H1 (cell line): ENCODE data around the gene ST7L. TPM values are rescaled to one million over a fixed set of nuclear protein-coding genes. Genes with fewer than 3 reads are reported as not detected.

Experiments
- CTCF ChIA-PET: fragments of 300-600 bp; sonication (Branson Sonifier 250); formaldehyde crosslinking; loops from one replicate; lab custom pipeline; 2021; ENCODE audit not compliant: partially characterized antibody; lab: Charles Lee
- POLR2A ChIA-PET: fragments of 300-600 bp; sonication (Branson Sonifier 250); formaldehyde crosslinking; loops from one replicate; lab custom pipeline; 2021; ENCODE audit warnings: inconsistent platforms; ENCODE audit not compliant: partially characterized antibody; lab: Charles Lee
- DNase-seq, 2 experiments: peaks; one replicate each; pipeline versions ENCODE4 v3.0.0 to v3.0.0-alpha.2; 2010 to 2022; ENCODE audit warnings: low spot score in 2 of 2, low read depth in 1 of 2, mixed read lengths in 1 of 2
- FAIRE-seq: peaks from 2 replicates; lab custom pipeline; 2011; peaks lifted over from hg19 to GRCh38; lab: Jason Lieb, UNC
- H2AFZ ChIP-seq: 2 replicates; pipeline ENCODE4 v1.8.1; 2012; ENCODE audit warnings: low read length, inconsistent platforms
- H2AK5ac ChIP-seq: 2 replicates; pipeline ENCODE4 v1.6.1; 2013; ENCODE audit warnings: low read depth, low read length
- H2BK120ac ChIP-seq: replicated peaks from 2 replicates; pipeline ENCODE3; 2013; ENCODE audit warnings: low read depth, low read length, inconsistent platforms
- H2BK12ac ChIP-seq: 2 replicates; pipeline ENCODE4 v1.6.1; 2013; ENCODE audit warnings: low read depth, low read length
- H2BK15ac ChIP-seq: 2 replicates; pipeline ENCODE4 v1.6.1; 2013; ENCODE audit warnings: low read length
- H2BK20ac ChIP-seq: 2 replicates; pipeline ENCODE4 v1.6.1; 2013; ENCODE audit warnings: low read length
- H2BK5ac ChIP-seq: 2 replicates; pipeline ENCODE4 v1.6.1; 2013; ENCODE audit warnings: low read depth, low read length
- H3K14ac ChIP-seq: 2 replicates; pipeline ENCODE4 v1.6.1; 2013; ENCODE audit warnings: inconsistent platforms; ENCODE audit not compliant: insufficient read length
- H3K18ac ChIP-seq: 2 replicates; pipeline ENCODE4 v1.6.1; 2013; ENCODE audit warnings: low read length; ENCODE audit errors: extremely low read depth
- H3K23ac ChIP-seq: 2 replicates; pipeline ENCODE4 v1.6.1; 2013; ENCODE audit warnings: inconsistent platforms; ENCODE audit not compliant: insufficient read length
- H3K23me2 ChIP-seq: 2 replicates; pipeline ENCODE4 v1.6.1; 2013; ENCODE audit warnings: low read depth, low read length
- H3K27ac ChIP-seq: 2 replicates; pipeline ENCODE4 v1.6.1; 2011; ENCODE audit warnings: low read depth, low read length, inconsistent platforms
- H3K27me3 ChIP-seq, 4 experiments: replicated peaks in 1 of 4; 1 replicate in 1 of 4; 2 replicates in 3 of 4; pipeline versions ENCODE4 v1.6.1 to v1.8.1; 2011 to 2013; ENCODE audit warnings: low read length in 3 of 4, mild to moderate bottlenecking in 3 of 4, inconsistent platforms in 2 of 4, mixed read lengths in 2 of 4, moderate library complexity in 1 of 4; ENCODE audit not compliant: control insufficient read depth in 3 of 4, insufficient read depth in 3 of 4; ENCODE audit errors: extremely low read depth in 1 of 4
- H3K36me3 ChIP-seq, 4 experiments: 2 replicates each; pipeline versions ENCODE4 v1.6.1 to v1.8.1; 2011 to 2013; ENCODE audit warnings: mild to moderate bottlenecking in 4 of 4, low read length in 3 of 4, moderate library complexity in 2 of 4, control low read depth in 1 of 4, inconsistent platforms in 1 of 4; ENCODE audit not compliant: insufficient read depth in 4 of 4, control insufficient read depth in 2 of 4
- H3K4ac ChIP-seq: replicated peaks from 2 replicates; pipeline ENCODE3; 2013; ENCODE audit warnings: low read length, low read depth, mixed read lengths, inconsistent platforms; ENCODE audit not compliant: insufficient read length
- H3K4me1 ChIP-seq, 4 experiments: replicated peaks in 1 of 4; 1 replicate in 1 of 4; 2 replicates in 3 of 4; pipeline versions ENCODE4 v1.6.1 to v1.8.1; 2011 to 2013; ENCODE audit warnings: low read length in 3 of 4, inconsistent platforms in 2 of 4, mixed read lengths in 1 of 4; ENCODE audit not compliant: insufficient read depth in 4 of 4, control insufficient read depth in 3 of 4
- H3K4me2 ChIP-seq, 2 experiments: 2 replicates each; pipeline versions ENCODE4 v1.6.1 to v1.8.1; 2011 to 2013; ENCODE audit warnings: low read depth in 2 of 2, low read length in 2 of 2, control low read depth in 1 of 2, inconsistent platforms in 1 of 2, mild to moderate bottlenecking in 1 of 2; ENCODE audit not compliant: insufficient read depth in 1 of 2
- H3K4me3 ChIP-seq, 4 experiments: fragments of 200-600, 300-600 bp in 1 of 4; sonication (generic), shearing (Covaris generic), sonication (Bioruptor Twin) in 1 of 4; 2 replicates each; pipeline versions ENCODE4 v1.5.1 to v1.8.1; 2011 to 2016; ENCODE audit warnings: low read length in 4 of 4, low read depth in 3 of 4, control low read depth in 2 of 4, inconsistent platforms in 2 of 4, mild to moderate bottlenecking in 2 of 4, mixed read lengths in 1 of 4, moderate library complexity in 1 of 4; ENCODE audit not compliant: insufficient read depth in 2 of 4; ENCODE audit errors: extremely low read depth in 1 of 4
- H3K56ac ChIP-seq: replicated peaks from 2 replicates; pipeline ENCODE3; 2013; ENCODE audit warnings: low read depth, mild to moderate bottlenecking, mixed read lengths, low read length, inconsistent platforms; ENCODE audit not compliant: insufficient read length
- H3K79me1 ChIP-seq: 2 replicates; pipeline ENCODE4 v1.6.1; 2013; ENCODE audit warnings: low read depth, low read length, control low read depth
- H3K79me2 ChIP-seq, 2 experiments: 2 replicates each; pipeline versions ENCODE4 v1.6.1 to v1.8.1; 2012 to 2013; ENCODE audit warnings: low read length in 2 of 2, mild to moderate bottlenecking in 2 of 2, inconsistent platforms in 1 of 2; ENCODE audit not compliant: insufficient read depth in 2 of 2, control insufficient read depth in 1 of 2
- H3K9ac ChIP-seq, 4 experiments: replicated peaks in 1 of 4; 1 replicate in 1 of 4; 2 replicates in 3 of 4; pipeline versions ENCODE4 v1.6.1 to v1.8.1; 2011 to 2013; ENCODE audit warnings: low read depth in 3 of 4, low read length in 3 of 4, control low read depth in 2 of 4, mild to moderate bottlenecking in 2 of 4, moderate library complexity in 2 of 4, inconsistent platforms in 1 of 4; ENCODE audit errors: extremely low read depth in 1 of 4
- H3K9me3 ChIP-seq, 2 experiments: 2 replicates each; pipeline versions ENCODE4 v1.6.1 to v1.8.1; 2012 to 2013; ENCODE audit warnings: mild to moderate bottlenecking in 2 of 2, moderate library complexity in 2 of 2, control low read depth in 1 of 2, inconsistent platforms in 1 of 2, low read depth in 1 of 2, low read length in 1 of 2, mixed read lengths in 1 of 2; ENCODE audit not compliant: insufficient read depth in 2 of 2
- H4K20me1 ChIP-seq, 2 experiments: replicated peaks in 1 of 2; 2 replicates each; pipeline versions ENCODE3 to v1.8.1; 2011 to 2013; ENCODE audit warnings: inconsistent platforms in 2 of 2, low read length in 2 of 2, mild to moderate bottlenecking in 1 of 2; ENCODE audit not compliant: insufficient read depth in 2 of 2, control insufficient read depth in 1 of 2
- H4K5ac ChIP-seq: 2 replicates; pipeline ENCODE4 v1.6.1; 2013; ENCODE audit warnings: low read length, low read depth, mixed read lengths, inconsistent platforms; ENCODE audit not compliant: insufficient read length
- H4K8ac ChIP-seq: 2 replicates; pipeline ENCODE4 v1.8.0; 2013; ENCODE audit warnings: mild to moderate bottlenecking, moderate library complexity, low read length, inconsistent platforms; ENCODE audit not compliant: insufficient read depth; ENCODE audit errors: extremely low read depth
- H4K91ac ChIP-seq: replicated peaks from 2 replicates; pipeline ENCODE3; 2013; ENCODE audit warnings: low read length, mixed read lengths, inconsistent platforms; ENCODE audit not compliant: insufficient read length
- CEBPB ChIP-seq: IDR thresholded peaks from 2 replicates; pipeline ENCODE4 v1.6.1; 2012; ENCODE audit warnings: low read depth, low read length
- CTCF ChIP-seq, 3 experiments: IDR thresholded peaks; 1 replicate in 2 of 3; 2 replicates in 1 of 3; pipeline versions ENCODE4 v1.5.1 to v1.6.1; 2011; ENCODE audit warnings: low read length in 3 of 3, mild to moderate bottlenecking in 3 of 3, inconsistent platforms in 2 of 3, low read depth in 1 of 3, moderate library complexity in 1 of 3; ENCODE audit not compliant: insufficient read depth in 1 of 3; ENCODE audit errors: control extremely low read depth in 1 of 3
- SP2 ChIP-seq: IDR thresholded peaks from 2 replicates; pipeline ENCODE4 v1.6.1; 2012; ENCODE audit warnings: mild to moderate bottlenecking, low read length, inconsistent platforms
- SRF ChIP-seq: IDR thresholded peaks from 2 replicates; pipeline ENCODE4 v1.6.1; 2011; ENCODE audit warnings: mild to moderate bottlenecking, low read depth, low read length, moderate library complexity
- SUZ12 ChIP-seq: fragments of 200-600 bp; sonication (generic); IDR thresholded peaks from 2 replicates; pipeline ENCODE4 v1.6.1; 2012; ENCODE audit warnings: mild to moderate bottlenecking, inconsistent platforms, low read length, moderate library complexity, mixed read lengths
- WGBS, 2 experiments: shearing (Covaris generic) in 1 of 2; methylation state at CpG; one replicate each; pipeline versions ENCODE4 v1.1.6 to v1.1.7; 2013 to 2015; ENCODE audit warnings: low lambda C conversion rate in 2 of 2, mixed read lengths in 2 of 2, inconsistent platforms in 1 of 2, low coverage in 1 of 2, missing lambda C conversion rate in 1 of 2; ENCODE audit not compliant: insufficient replicate concordance in 2 of 2, insufficient coverage in 1 of 2, insufficient read length in 1 of 2; ENCODE audit errors: extremely low coverage in 1 of 2, missing lambda C conversion rate in 1 of 2; 5-methylcytosine and 5-hydroxymethylcytosine counted together
- polyA plus RNA-seq, 7 experiments: library from polyadenylated mRNA; depleted of rRNA in 3 of 7; stranded (reverse) in 5 of 7; unstranded in 2 of 7; fragments of >200 nt in 5 of 7; fragments of 200-250 nt in 2 of 7; gene quantifications; 1 replicate in 5 of 7; 2 replicates in 1 of 7; 4 replicates in 1 of 7; pipeline versions ENCODE4 v1.2.1 to v1.2.3, GENCODE V29; 2011 to 2013; ENCODE audit warnings: missing spikeins in 2 of 7, mixed read lengths in 2 of 7
- total RNA-seq: library from RNA; stranded (reverse); fragmentation: NEBNext Ultra II Directional; extraction: Animal tissue kit (Norgen Biotek cat#: 25700); gene quantifications from 2 replicates; pipeline ENCODE4 v1.2.1, GENCODE V29; 2021

The ST7L gene
- total and polyA plus RNA-seq, 2 of the 8 experiments (the other 6 are each of a cell fraction or from before 2014, with no cell fraction given), result 9.6 to 16.2 TPM

- Histone ChIP-seq H4K91ac (no peak overlapping the region), H3K79me1 (no peaks in the 10 kb centered on the region), H3K18ac (no peak overlapping the region), H3K14ac (no peak overlapping the region), H3K9me3 (no peaks in the 10 kb centered on the region), H3K23me2 (peaks cover 22% of the 10 kb centered on the region), H3K27me3 (peaks cover 36 to 94% (median 80%) of the 10 kb centered on the region in 4 experiments), H4K20me1 (peaks cover 0 to 3% of the 10 kb centered on the region in 2 experiments), H4K8ac (no peak overlapping the region), H2AK5ac (no peak overlapping the region), H2BK120ac (no peak overlapping the region), H3K27ac (no peak overlapping the region), H3K9ac (no peak overlapping the region), H3K4me2 (no peak overlapping the region), H3K4ac (no peak overlapping the region), H2BK12ac (no peak overlapping the region), H2BK20ac (no peak overlapping the region), H3K56ac (no peak overlapping the region), H3K4me1 (peaks cover 6 to 21% (median 9%) of the 10 kb centered on the region in 4 experiments; a peak in 6 of 7 replicates), H2BK15ac (no peak overlapping the region), H3K23ac (no peak overlapping the region), H3K79me2 (no peaks in the 10 kb centered on the region), H4K5ac (no peak overlapping the region), H3K4me3 (no peak overlapping the region), H2BK5ac (no peak overlapping the region), H3K36me3 (no peaks in the 10 kb centered on the region; a peak in 1 of 8 replicates), H2AFZ (no peak overlapping the region)
- DNase-seq (no peak), FAIRE-seq (no peak)
- 79% methylated on average over 1 of the region's 1 CpG; no CpG with 5 or more reads in 1 of the 2 experiments for WGBS, 2 experiments
- POLR2A ChIA-PET, result no interaction called here
- CTCF ChIA-PET, result interaction anchor here (0.7 to 1.3 kb wide), 6 partner anchors 9 to 209 kb away, joined by 3 to 4 read pairs (median 3); no protein-coding TSS in a partner anchor
- TF ChIP-seq SRF (no peak), SP2 (no peak), SUZ12 (no peak), CTCF (IDR thresholded peaks at IDR 0.05; ENCODE audit: control extremely low read depth in 1 of 3, insufficient read depth in 1 of 3, low read depth in 1 of 3, low read length in 3 of 3) (no peak), CEBPB (no peak)
Measured at GRCh38 chr1:112505400-112505785, 113.5 kb downstream of the ST7L start.
